Measurements from ENCODE around the gene MINDY4.
"Not testable (repeated sequence)": the region's sequence is repeated elsewhere in the genome, so short reads cannot be mapped to it uniquely, and the experiment has no call there.

The MINDY4 gene

DNA sequence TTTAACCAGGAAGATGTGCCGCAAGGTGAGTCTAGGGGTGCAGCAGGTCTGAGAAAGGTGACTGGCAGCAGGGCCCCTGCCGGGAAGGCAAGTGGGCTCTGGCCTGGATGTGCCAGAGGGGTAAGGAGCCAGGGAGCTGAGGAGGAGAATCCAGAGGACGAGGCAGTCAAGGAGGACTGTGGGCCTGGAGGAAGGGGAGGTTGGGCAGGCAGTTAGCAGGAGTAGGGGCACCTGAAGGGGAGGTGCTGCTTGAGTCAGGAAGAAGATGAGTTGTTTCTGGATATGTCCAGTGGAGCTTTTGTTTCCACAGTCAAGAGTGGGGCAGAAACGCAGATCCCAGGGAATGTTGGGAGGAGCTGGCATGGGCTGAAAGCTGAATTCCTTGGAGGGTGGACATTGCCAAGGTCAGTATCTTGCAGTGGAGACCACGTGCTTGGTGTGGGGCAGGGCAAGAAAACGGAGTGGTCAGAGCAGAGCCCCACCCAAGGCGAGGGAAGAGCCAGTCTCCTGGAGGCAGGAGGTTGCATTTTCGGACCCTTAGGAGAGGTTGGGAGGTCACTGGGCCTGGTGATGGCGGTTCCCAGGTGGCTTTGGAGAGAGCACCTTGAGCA lies 34.0 kb downstream of the MINDY4 start:
- no peak for DNase-seq

DNA sequence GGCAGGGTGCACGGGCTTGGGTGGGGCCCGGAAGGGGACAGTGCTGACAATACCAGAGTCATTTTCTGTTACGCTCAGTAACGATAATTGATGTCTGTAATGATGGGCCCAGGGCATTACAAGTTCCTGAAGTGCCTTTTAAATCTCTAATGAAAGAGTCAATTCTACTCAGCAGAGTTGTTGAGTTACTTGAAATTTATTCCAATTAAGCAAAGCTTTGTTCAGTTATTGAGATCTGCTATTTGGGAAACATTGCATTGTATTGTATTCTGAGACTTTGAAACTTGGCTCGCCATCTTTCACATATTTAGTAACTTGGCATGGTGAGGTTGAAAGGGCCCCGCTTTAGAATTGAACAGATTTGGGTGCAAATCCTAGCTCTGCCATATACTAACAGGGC lies 34.7 kb downstream of the MINDY4 start:
- DNase-seq = no peak

DNA sequence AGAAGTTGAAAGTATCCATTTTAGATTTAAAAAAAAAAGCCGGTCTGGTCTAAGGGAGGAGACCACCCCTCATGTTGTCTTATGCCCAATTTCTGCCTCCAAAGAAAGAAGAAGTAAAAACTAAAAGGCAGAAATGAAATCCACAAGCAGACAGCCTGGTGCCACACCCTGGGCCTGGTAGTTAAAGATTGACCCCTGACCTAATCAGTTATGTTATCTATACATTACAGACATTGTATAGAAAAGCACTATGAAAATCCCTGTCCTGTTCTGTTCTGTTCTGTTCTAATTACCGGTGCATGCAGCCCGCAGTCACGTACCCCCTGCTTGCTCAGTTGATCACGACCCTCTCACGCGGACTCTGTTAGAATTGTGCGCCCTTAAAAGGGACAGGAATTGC lies 36.3 kb downstream of the MINDY4 start:
- not testable (repeated sequence) for DNase-seq

DNA sequence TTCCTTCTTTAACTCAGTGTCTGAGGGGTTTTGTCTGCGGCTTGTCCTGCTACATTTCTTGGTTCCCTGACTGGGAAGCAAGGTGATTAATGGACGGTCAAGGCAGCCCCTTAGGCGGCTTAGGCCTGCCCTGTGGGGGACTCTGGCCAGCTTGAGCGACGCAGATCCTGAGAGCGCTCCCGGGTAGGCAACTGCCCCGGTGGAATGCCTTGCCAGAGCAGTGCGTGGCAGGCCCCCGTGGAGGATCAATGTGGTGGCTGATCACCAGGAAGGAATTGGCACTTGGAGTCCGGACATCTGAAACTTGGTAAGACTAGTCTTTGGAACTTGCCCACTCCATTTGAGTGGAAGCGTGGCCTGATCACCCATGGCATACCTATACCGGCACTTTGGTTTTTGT lies 36.7 kb downstream of the MINDY4 start:
- not testable (repeated sequence) for DNase-seq

DNA sequence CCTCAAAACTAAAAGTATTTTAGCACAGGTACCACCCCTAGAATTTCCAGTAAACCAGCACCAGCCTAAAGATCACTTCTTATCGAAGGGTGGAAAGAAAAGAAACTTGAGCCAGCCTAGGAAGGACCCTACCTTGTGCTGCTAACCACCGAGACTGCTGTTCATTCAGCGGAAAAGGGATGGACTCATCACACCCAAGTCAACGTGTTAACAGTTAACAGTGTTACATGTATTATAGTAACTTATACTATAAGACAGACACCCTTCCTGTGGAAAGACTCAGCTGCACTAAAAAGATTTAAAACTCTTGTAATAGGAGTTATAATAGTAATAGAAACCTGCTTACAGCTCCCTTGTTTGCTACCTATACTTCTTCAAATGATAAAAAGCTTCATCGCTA lies 39.8 kb downstream of the MINDY4 start:
- DNase-seq = no peak

DNA sequence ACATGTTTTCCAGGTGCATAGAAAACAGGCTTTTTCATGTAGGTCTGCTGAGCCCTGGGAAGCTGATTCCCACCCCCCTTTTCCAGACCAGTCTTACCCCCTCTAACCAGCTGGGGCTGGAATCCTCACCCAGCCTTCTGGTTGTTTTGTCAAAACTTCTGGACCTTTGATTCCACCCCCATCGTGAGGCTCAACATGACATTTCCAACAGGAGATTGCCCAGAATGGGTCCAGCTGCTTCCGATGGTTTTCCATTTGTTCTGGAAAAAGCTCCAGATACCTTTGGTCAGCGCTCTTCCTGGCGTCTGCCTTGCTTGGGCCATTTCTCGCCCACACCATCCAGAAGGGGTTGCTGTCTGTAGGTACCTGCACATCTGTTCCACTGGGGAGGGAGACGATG lies 41.5 kb downstream of the MINDY4 start:
- no peak for DNase-seq

DNA sequence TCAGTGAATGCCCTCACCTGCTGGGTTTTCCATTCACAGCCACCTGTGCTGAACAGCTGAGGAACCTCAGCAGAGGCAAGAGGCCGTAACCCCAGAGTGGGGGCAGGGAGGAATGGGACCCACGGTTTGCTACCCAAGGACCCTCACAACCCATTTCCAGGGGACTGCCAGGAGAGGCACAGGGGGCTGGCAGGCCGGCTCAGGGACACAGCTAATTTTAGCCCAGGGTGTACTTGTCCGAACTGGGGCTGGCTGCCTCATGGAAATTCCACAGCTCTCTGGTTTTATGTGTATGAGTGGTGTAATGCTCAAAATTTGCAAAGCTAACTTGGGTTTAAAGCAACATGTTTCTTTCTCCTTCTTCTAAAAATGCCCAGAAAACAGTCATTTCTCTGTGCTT lies 42.2 kb downstream of the MINDY4 start:
- DNase-seq = no peak

DNA sequence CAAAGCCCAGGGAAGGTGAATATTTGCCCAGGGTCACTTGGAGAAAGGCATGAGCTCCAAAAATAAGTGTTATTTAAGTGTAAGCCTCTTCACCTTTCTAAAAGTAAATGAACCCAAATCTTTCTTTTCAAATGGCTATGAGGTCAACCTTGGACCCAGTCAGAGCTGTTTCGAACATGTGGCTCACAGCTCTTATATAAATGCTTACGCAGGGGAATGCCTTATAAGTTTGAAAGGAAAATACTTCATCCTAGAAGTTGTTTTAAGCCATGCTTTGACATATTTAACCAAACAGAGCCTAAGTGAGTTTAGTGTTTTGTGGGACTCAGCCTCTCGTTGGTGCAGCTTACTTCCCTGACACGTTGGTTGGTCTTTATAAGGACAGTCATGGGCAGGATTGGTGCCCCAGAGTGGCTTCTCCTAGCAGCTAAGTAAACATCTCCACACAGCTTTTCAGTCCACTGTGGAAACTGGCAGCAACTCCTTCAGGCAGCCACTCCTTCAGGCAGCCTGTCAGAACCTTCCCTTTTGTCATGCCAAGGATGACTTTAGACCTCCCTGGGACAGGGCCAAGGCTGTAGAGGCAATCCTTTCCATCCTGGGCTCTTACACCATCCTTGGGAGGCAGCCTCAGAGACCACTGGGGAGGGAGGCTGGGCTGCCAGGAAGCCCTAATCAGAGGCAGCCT lies 43.6 kb downstream of the MINDY4 start:
- DNase-seq = no peak

DNA sequence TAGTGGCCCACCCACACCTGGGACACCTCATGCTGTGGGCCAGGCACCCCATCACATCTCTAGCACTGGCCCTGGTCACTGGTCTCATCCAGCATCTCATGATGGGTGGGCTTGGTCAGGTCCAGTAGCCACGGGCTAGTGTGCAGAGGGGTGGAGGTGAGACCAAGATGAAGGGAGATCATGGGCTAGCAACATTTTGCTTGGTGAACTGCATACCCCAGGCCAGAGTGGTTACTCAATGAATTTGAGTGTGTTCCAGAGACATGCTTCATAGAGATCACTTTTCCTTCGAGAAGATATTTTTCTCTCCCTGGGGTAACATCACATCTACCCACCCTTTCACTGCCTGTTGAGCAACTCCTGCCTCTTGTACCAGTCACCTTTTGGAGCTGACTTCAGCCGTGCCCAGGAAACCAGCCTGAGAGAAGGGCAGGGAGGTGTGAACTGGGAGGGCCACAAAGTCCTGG lies 44.2 kb downstream of the MINDY4 start:
- no peak for DNase-seq

DNA sequence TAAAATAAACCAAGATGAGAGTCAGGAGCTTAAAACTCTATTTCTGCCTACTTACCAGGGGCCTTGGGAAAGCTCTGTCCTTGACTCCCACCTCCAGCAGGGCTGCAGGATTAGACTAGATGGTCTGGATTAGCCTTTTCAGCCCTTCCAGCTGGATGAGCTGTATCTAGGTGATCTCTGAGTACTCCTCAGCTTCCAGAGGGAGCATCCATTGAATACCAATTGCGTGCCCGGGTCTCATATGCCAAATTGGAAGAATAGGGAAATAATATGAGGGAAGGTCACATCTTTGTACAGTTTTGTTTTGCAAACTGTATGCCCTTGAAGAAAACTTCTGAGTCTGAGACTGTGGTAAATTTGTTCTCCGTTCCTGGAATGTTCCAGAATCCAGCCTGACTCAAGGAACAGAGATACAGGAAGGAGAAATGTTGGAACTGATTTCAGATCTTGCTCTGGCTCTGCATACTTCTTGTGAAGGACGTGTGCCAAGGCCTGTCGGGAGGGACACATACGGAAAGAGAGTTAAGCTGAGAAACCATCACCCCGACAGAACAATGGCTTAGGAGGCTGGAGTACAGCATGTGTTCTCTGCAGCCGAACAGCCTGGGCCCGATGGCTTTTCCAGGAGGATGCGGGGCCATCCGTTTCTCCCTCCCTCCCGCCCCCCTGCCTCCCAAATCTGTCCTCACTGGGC lies 44.9 kb downstream of the MINDY4 start:
- no peak for DNase-seq

DNA sequence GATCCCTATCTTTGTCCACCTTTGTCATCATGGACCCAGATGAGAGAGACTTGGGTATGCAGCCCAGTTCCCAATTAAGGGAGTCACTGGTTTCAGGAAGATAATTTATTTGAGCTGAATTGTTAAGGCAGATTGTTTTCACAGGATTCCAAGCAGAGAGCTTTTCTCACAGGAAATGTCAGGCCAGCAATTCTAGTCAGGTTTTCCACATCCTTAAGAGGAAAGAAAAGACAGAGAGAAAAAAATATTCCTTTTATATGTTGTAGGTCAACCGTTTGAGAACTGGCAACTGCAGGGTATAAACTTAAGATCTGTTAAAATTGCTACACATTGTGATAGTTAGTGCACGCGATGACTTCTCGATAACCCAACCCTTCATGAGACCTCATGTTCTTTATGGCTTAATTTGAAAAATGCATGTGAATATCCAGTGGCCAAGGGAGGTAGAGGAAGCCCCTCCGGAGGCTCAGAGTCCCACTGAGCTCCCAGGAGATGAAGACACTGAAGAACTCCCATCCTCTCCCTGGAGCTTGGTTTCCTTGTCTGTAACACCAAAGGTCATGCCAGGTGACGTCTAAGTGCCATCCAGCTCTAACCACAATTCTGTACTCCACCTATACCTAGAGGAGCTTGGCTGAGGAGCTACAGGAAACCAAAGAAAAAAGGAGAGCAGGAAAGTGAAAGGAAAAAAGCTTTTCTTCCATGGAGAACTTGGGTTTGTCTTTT lies 45.6 kb downstream of the MINDY4 start:
- DNase-seq = no peak

DNA sequence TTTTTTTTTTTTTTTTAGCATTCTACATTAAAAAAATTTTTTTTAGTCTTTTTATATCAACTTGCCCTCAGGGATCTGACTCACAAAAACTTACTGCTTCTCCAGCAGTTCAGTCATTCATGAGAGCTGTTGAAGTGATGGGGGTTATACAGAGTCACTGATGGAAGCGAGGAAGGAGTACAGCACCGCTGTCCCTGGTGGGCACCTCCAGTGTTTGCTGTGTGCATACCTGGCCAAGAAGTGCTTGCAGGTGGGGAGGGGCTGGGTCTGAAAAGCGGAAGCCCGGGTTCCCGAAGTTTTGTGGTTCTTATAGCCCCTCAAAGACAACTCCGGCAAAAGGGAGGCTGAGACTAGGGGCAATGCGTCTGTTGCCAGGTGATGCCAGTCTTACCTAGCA lies 46.2 kb downstream of the MINDY4 start:
- no peak for DNase-seq

DNA sequence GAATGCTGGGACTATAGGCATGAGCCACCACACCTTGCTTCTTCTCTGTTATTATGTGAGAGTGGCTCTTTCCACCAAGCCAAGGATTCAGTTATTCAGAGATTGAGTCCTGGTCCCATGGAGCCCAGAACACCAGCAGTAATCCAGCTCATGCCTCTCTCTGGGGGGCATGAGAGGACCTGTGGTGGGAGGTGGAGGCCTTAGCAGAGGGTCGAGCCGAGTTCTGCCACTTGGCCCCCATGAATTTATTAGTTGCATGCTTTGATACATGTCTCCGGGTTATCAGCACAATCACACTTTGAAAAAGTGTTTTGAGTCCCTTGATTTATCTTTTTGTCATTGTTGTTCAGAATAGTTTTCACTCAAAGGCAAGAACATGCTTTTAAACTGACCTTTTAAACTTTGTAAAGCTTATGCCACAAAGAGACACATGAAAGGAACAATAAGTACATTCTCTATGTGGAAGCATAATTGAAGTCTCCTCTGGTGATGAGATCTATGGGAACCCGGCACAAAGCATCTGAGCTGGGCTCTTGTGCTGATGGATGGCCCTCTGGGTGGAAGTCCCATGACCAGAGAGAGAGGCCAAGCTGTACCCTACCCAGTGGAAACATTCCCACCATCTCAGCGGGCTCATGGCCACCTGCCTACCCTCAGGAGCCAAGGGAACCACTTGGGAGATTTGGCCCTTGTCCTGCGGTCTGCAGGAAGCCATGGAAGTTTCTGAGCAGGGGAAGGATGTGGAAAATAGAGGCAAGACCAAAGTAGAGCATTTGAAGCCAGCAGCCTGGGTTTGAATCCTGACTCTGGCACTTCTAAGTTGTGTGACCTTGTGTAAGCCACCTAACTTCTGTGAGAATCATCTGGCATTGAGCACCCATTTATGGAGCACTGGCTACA lies 53.9 kb downstream of the MINDY4 start:
- DNase-seq = no peak

DNA sequence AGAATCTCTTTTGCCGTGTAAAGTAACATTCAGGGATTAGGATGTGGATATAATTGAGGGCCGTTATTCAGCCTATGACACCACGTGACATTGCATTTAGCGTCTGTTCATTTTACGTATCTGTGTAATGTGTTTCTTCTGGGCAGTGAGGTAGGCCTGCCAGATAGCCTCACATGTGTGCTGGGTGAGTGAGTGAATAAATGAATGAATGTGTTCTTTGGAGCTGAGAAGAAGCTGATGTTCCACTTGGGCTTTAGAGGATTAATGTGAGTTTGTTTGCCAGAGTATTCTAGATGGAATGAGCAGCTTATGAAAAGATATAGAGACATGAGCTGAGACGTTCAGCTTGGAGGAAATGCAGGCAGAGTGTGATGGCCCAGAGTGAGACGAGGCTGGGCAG lies 55.0 kb downstream of the MINDY4 start:
- no peak for DNase-seq

DNA sequence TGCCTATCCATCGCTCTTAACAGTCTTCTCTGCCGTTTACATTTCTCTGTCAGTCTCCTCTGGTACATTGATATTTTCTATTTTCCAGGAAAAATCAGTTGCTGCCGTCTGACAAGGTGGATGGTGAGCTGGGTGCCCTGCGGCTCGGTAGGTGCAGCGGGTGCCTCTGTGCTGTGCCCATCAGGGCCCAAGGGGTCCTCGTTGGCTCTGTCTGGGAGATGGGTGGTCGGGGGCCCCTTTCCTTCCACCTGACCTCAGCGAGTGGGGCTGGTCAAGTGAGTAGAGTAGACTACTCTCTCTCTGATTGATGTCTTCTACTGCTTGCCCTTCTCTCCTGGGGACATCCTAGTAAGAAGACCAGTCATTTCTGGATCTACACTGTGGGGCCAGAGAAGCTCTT lies 57.4 kb downstream of the MINDY4 start:
- DNase-seq = no peak

DNA sequence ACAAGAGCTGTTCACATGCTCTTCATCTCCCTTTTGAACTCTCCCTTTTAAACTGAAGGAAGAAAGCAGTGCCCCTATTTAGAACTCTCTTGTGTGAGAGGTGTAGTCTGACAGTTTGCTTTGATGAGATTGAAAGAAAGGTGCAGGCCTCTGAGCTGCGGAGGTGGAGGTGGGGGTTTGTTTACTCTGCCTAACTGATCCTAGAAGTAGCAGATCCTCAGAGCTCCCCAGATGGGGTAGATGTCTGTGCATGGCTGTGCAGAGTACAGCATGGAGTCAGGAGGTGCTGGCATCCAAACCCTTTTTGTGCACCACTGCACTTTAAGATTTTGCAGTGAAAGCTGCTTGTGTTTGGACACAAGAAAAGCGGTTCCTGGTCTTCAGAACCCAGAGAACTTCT lies 58.3 kb downstream of the MINDY4 start:
- no peak for DNase-seq

DNA sequence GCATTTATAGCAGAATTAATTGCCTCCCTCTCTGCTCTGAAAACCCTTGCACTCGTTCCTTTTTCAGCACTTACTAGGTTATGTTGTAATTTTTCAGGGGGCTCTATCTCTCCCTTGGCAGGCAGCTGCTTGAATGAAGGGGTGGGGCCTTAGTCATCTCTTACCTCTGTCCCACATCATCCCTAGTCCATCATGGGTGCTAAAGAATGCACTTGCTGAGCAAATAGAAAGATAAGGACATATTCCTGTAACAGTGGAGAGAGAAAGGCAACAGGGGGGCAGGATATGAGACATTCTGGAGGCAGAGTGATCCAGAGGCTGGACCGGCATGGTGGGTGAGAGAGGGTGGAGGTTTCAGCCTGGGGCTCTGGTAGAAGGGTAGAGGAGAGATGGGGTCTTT lies 60.0 kb downstream of the MINDY4 start:
- no peak for DNase-seq

DNA sequence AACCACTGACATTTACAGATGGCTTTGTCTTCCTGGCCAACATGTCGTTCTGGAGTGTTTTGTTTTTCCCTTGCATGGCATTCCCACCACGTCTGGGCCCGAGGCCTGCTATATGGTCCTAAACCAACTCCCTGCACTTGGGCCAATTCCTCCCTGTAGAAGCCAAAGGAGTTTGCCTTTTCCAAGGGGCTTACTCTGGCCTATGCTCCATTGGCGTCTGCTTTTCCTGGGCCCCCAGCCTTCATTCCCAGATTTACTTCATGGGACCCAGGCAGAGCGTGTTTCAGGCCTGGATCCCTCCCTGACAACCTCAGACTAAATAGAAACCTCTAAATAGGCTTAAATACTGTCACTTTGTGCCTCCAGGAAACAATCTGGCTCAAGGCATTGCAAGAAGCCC lies 60.7 kb downstream of the MINDY4 start:
- peak; percentile 9 for DNase-seq

DNA sequence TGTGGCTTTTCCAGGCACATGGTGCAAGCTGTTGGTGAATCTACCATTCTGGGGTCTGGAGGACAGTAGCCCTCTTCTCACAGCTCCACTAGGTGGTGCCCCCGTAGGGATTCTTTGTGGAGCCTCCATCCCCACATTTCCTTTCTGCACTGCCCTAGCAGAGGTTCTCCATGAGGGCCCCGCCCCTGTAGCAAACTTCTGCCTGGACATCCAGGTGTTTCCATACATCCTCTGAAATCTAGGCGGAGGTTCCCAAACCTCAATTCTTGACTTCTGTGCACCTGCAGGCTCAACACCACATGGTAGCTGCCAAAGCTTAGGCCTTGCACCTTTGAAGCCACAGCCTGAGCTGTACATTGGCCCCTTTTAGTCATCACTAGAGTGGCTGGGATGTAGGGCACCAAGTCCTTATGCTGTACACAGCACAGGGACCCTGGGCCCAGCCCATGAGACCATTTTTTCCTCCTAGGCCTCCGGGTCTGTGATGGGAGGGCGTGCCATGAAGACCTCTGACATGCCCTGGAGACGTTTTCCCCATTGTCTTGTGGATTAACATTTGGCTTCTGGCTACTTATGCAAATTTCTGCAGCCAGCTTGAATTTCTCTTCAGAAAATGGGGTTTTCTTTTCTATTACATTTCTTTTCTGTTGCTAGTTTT lies 62.9 kb downstream of the MINDY4 start:
- DNase-seq = peak; percentile 5

DNA sequence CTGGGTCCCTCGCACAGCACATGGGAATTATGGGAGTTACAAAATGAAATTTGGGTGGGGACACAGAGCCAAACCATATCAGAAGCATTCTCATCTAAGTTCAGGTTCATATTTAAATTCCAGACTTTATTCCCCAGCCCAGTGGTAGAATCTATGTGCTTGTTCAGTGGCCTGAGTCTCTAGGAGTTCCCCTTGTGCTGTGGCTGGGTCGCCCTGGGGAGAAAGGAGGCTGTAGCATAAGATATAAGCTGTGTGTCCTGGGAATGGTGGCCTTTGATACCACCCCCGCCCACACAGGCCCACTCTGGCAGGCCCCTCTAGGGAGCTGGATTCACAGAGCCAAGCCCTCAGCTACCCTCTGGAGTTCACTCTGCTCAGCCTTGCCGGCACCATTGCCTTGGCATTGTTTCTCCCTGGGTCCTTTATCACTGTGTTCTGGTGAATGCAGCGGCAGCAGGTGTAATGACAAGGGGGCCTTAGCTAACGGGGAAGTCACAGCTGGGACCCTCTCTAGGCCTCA lies 64.2 kb downstream of the MINDY4 start:
- no peak for DNase-seq

DNA sequence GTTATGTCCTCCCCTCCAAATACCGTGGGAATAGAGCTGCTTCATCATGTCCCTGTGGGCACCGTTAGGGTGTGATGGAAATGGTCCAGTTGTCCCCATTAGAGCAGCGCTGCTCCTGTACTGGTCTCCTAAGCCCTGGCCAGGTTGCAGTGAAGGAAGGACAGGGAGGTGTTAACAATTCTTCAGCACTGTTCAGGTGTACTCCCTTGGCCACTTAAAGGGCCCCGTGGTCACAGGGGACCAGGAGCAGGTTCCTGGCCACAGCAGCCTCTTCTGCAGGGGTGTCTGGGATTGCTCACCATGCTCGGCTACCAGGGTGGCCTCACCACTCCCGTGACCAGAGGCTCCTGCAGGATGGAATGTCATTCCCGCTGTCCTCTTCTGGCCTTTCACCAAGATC lies 65.8 kb downstream of the MINDY4 start:
- DNase-seq = no peak

DNA sequence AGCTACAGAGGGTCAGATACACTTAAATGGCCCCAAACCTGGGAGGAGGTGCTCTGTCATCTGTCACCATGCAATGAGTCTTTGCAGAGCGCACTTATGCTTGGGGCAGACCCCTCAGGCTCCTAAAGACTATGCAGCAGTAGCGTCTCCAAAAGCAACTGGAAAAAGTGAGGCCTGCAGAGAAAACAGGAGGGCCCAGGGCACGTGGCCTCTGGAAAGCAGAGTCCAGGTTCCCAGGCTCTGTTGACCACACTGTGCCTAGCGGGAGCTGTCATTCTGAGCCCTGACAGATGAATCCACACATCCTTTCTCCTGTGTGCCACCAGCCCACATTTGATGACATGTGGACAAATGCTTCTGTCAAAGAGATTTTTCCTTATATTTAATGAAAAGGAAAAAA lies 66.4 kb downstream of the MINDY4 start:
- no peak for DNase-seq
